Hematopoietic multipotent progenitor cell treated with erythropoietin and hydrocortisone succinate and interleukin-3 and kit ligand, for 17 days (in vitro differentiated cells): ENCODE measurements around the gene CREBBP.
"Not testable (repeated sequence)": the region's sequence is repeated elsewhere in the genome, so short reads cannot be mapped to it uniquely, and the experiment has no call there.

Experiments used
- DNase-seq: peaks from one replicate; pipeline ENCODE4 v3.0.0-alpha.2; 2015; ENCODE audit warnings: low spot score

The CREBBP gene

DNA sequence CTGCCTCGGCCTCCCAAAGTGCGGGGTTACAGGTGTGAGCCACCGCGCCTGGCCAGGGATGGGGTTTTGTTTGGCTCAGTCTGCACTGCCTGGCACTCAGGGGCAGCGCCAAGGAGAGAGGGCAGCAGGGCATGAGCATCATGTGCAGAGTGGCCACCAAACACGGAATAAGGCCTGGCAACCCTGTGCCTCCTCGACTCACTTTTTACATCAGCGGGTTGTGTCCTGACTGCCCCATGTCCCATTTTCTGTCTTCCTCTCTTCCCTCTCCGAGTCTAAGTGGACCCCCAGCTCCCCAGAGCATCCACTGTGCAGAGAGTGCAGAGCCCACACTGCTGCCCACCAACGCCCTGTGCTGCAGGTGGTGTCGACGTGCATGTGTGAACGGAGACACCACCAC is 145.0 kb downstream of the CREBBP start:
- no peak for DNase-seq

DNA sequence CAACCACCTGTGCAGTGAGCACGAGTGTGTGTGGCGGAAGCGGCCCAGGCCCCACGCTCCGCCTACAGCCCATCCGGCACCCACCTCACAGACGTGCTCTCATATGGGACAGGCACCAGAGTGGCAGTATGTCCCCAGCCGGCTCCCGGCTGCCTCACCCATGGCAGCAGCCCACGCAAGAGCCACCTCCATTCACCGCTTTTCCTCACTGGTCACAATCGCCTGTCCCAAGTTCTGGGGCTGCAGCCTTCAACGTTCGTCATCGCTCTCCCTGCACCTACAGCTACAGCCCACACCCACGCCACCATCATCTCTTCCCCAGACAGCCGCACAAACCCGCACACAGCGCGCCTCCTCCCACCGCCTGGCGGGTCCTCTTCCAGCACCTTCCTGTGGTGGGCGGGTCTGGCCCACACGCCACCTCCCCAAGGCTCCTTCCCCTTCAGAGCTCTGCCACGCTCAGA is 145.7 kb downstream of the CREBBP start:
- no peak for DNase-seq

DNA sequence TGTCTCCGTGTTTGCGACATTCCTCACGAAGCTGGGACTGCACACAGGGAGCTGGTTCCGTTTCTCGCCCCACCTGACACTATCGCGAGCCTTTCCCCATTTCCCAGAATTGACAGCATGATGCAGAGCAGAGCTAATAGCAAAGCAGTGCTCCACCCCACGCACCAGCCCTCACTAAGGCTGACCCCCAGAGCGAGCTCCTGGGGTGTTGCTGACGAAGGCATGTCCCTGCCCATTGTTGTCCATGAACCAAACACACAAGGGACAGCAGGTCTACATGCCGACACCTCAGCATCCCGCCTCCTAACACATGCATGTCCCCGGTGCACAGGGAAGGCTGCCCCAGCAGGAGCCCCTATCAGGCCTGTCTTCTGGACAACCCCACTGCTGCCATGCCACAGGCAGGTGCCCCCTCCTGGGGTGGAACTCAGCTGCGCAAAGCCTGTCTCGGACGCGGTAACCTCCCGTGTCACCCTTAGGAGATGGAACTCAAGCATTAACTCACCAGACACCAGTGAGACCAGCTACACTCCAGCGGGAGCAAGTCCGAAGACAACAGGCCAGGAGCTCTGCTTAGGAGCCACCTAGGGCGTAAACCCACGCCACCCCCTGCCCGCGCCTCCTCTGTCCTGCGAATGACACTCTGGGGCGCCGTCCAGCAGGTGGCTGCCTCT is 146.3 kb downstream of the CREBBP start:
- DNase-seq = no peak

- DNase-seq = no peak
These were observed 148.3 kb downstream of the CREBBP start for GRCh38 chr16:3732171-3732570.

GRCh38 chr16:3731126-3731935 is 149.2 kb downstream of the CREBBP start:
- DNase-seq = no peak

DNA sequence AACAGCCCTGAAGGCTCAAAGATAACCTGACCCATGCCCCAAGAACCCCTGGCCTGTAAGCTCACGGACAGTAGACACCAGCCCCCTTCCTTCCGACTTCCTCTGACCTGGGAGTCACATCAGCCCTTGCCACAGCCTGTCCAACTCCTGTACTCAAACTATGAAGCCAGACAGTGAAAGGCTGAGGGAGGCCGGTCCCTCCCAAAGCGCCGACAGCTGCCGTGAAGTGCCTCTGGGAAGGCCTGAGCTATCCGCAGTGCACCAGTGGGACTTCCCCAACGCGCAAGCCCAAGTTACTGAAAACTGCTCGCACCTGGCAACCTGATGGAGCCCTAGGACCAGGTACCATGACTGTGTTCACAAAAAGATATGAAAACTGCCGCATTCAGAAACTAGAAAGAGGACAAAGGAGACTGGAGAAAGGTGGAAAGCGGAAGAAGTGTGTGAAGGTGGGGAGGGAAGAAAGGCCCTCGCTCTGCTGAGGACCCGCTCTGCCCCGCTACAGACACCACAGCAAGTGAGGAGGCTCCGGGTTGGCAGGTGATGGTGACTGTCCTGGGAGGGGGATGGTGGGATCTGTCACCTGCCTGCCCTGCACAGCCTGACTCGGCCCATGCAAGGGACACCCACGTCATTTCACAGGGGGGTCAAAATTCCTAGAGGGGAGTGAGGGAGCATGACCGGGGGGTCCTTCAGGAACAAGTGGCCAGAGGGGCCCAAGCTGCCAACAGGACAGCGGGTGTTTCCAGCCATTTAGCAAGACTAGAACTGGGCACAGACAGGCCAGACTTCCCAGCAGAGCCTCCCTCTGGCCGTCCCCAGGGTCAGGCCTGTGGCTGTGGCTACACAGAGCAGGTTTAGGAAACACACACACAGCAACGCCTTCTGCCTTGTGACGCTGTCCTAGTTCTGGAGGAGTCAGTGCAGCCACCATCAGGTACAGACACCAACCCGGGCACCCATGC is 150.1 kb downstream of the CREBBP start:
- DNase-seq = no peak

GRCh38 chr16:3729161-3730112 is 151.1 kb downstream of the CREBBP start:
- no peak for DNase-seq

GRCh38 chr16:3728424-3729160 is 151.9 kb downstream of the CREBBP start:
- no peak for DNase-seq

- DNase-seq = no peak
These were observed 152.6 kb downstream of the CREBBP start for GRCh38 chr16:3727806-3728381.

GRCh38 chr16:3726021-3726687 is 154.4 kb downstream of the CREBBP start:
- DNase-seq = no peak

GRCh38 chr16:3725276-3725675 is 155.2 kb downstream of the CREBBP start:
- no peak for DNase-seq

GRCh38 chr16:3722508-3722907 is 158.0 kb downstream of the CREBBP start:
- DNase-seq = no peak

DNA sequence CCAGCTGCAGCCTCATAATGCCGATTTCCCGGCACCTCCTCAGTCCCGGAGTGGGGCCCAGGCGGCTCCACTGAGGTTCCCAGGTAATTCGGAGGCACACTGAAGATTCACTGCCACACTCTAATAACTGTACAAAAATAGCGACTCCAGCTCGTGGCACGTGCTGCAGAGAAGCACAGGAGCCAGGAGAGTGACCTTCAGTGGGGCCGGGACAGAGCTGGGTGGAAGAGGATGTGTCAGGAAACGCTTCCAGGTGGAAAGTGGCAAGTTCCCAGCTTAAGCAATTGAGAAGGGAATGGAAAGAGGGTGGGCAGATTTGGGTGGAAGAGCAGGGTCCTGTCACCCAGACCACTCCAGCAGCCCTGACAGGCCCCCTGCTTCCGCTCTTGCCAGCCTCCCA is 160.1 kb downstream of the CREBBP start:
- no peak for DNase-seq

- no peak for DNase-seq
These were observed 161.9 kb downstream of the CREBBP start for GRCh38 chr16:3718628-3719027.

- no peak for DNase-seq
These were observed 162.5 kb downstream of the CREBBP start for GRCh38 chr16:3718019-3718391.

DNA sequence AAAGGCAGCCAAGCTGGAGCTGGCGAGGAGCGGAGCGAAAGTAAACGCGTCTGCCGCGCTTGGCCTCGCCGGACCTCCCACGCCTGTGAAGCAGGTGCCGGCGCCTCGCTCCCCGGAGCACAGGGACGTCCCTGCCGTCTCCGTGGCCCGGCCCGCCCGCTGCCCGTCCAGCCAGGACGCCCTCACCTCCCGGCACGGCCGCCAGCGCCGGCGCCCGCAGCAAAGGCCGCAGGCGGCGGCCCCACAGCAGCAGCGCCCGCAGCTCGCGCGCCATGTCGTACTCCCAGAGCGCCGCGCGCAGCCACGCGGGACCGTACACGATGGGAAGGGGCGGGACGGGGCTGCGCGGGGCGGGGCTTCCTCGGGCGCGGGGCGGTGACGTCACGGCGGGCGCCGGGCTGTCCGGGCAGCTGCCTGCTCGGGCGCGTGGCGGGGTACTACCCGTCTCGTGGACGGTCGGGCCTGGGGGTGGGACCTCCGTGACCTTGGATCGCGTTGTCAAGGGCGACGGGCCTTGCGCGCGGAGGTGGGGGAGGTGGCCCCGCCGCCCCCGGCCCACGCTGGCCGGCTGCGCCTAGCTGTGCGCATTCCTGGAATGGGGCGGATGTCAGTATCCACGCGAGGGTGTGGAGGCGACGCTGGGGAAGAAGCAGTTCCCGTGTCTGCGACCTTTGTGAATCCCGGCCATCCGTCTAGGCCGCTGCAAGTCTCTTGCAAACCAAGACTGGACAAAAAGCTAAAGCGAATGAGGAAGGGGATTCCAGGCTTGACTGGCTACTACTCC is 163.1 kb downstream of the CREBBP start, which contains the start of gene TRAP1:
Gene TRAP1 (minus strand): TSS at position 290 of the 784 bp plus-strand sequence. CDS start 16 bp downstream, at position 274.
- peak; percentile 90 for DNase-seq

DNA sequence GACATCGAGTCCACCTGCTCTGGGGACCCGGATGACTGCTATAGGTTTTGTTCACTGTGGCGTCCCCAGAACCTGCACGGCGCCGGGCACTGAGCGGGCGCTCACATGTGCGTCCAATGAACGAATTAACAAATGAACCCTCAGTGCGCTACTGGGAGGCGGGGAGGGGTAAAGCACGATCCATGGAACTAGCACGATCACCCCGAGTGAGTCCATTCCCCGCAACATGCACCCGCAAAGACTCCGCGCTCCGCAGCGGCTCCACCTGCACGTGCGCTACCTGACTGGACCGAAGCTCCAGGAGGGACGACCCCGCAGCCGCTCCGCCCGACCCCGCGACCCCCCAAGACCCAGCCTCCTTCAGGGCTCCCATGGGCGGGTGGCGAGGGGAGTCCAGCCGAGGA is 163.7 kb downstream of the CREBBP start:
- DNase-seq = no peak

- no peak for DNase-seq
These were observed 165.1 kb downstream of the CREBBP start for GRCh38 chr16:3715430-3715829.

DNA sequence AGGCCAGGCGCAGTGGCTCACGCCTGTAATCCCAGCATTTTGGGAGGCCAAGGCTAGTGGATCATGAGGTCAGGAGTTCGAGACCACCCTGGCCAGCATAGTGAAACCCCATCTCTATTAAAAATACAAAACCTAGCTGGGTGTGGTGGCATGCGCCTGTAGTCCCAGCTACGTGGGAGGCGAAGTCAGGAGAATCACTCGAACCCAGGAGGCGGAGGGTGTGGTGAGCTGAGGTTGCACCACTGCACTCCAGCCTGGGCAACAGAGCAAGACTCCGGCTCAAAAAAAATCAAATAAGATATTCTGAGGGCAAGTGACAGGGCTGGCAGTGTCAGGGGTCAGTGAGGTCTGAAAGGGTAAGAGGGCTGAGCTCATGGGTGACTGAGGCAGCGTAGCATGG is 166.1 kb downstream of the CREBBP start:
- DNase-seq = not testable (repeated sequence)
